Mucosa of gallbladder (tissue), 1 donor: ENCODE data around the gene LIMS2. TPM values are rescaled to one million over a fixed set of nuclear protein-coding genes. Genes with fewer than 3 reads are reported as not detected.

ENCODE experiments used
- DNase-seq: peaks from one replicate; pipeline ENCODE4 v3.0.0-alpha.2; 2020; ENCODE audit warnings: low spot score
- total RNA-seq: library from RNA; stranded (reverse); gene quantifications from one replicate; pipeline ENCODE4 v1.2.1, GENCODE V29; 2021
- donor health status: DM: no; HTN: no; CAD: no.

The LIMS2 gene
- total RNA-seq, 1 donor from 2014 or later: 104 TPM

DNA sequence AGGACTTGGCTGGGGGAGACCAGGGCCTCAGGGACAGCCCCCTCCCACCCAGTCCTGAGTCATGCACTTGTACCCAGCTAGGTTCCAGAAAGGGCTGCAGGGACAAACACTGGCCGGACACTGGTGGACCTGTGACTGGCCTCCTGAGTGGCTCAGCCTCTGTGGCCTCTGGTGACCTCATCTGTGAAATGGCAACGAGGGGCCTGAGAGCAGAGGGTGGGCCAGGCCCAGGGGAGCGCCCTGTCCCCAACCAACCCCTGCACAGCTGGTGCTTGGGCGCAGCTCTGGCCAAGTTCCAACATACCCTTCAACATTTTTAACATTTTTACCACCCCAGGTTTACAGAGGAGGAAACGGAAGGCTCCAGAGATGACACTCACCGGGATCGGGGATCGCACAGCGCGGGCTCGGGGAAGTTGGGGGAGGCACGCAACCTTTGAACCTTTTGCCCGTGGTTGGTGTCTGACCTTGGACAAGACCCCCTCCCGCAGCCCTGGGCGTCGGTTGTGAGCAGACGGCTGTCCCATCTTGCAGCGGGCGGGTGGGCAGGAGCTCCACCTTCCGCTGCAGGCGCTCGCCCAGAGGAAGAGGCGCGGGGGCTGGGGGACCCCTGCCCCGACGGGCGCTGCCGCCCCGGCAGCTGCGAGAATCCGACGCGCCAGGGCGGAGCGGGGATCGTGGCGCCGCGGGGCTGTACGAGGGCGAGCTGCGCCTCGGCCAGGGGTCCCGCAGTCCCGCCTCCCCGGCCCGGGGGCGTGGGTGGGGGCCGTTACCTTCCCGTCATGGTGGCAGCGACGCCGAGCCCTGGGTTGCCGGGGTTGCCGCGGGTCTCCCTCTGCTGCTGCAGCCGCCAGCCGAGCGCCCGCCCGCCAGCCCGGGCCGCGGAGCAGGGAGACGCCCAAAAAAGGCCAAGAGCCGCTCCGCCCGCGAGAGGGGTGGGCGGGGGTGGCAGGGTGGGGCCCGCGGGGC is 805 bp downstream of the LIMS2 start:
- peak; percentile 10 for DNase-seq

- peak; percentile 9 for DNase-seq
Measured at GRCh38 chr2:127673291-127674069, 1.9 kb downstream of the LIMS2 start.

DNA sequence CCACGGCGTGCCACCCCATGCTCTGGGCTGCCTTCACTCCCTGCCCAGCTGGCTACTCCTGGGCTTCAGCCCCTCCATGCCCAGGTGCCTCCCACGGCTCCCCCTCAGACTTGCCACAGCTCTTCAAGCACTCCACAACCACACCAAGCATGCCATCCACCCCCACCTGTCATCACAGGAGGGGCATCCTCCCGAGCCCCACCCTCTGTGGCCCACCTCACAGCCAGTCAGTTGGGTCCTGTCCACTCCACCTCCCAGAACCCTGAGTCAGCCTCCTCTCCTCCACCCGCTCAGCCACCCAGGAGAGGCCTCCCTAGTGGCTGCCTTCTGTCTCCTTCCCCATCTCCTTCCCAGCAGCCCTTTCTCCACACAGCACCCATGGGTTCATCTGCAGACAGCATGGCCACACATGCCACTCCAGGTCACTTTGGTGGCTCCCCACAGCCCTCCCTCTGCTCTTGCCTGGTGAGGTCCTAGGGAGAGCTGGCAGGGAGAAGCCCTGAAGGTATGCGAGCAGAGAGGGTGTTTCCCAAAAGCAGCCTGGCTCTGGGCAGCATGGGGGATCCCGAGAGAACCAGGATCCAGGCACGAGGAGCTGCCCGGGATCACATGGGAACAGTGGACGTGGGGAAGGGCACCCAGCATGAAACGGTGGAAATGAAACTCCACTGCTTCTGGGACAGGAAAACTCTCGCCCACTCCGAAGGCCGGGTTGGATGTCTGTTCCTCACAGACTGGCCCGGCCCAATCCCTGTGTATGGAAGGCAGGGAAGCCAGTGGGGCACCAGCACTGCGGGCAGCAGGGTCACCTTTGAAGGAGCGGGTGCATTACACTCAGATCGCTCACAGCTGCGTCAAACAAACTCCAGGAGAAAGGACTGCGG is 2.7 kb downstream of the LIMS2 start:
- DNase-seq: peak; percentile 9

- peak; percentile 8 for DNase-seq
Measured at GRCh38 chr2:127671557-127672302, 3.6 kb downstream of the LIMS2 start.

GRCh38 chr2:127670957-127671290 is 4.4 kb downstream of the LIMS2 start:
- DNase-seq: peak; percentile 6

DNA sequence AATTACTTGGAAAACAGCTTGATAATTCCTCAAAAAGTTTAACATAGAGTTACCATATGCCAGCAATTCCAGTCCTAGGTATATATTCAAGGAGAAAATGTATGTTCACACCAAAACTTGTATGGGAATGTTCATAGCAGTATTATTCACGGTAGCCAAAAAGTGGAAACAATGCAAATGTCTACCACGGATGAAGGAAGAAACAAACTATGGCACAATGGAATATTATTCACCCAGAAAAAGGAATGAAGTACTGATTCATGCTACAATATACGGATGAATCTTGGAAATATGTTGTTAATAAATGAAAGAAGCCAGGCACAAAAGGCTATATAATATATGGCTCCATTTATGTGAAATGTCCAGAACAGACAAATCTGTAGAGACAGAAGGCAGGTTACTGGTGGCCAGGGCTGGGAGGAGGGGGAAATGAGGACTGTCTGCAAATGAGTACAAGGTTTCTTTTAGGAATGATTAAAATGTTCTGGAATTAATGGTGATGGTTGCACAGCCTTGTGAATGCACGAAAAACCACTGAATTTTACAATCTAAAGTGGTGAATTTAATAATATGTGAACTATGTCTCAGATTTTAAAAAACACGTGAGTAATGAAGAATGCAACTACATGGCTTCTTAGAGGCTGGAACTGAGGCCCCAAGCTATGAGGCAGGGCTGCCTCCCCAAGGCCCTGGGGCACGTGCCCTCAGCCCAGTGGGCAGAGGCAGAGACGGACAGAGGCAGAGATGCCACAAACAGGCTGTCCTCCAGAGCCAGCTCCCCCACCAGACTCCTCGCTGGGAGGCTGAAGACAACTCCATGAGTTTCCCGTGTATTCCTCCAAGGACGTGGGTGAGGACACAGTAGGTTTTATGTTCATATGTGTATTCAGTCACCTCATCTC is 5.0 kb downstream of the LIMS2 start:
- DNase-seq: peak; percentile 7

- DNase-seq: no peak
Measured at GRCh38 chr2:127669056-127669455, 6.3 kb downstream of the LIMS2 start.

- no peak for DNase-seq
Measured at GRCh38 chr2:127665267-127665893, 9.9 kb downstream of the LIMS2 start.

DNA sequence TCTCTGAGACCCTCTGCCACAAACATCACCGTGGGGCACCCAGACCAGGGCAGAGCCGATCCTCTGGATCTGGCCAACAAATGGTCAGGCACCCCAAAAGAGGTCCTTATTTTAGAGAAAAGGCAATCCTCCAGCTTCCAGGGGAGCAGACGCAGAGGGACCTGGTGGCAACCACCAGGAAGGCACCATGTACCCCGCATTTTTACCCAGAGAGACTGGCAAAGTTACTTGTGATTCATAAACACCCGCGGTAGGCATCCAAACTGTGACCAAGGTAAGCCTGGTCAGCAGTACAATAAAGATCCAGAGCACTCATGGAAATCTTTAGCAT is 10.5 kb downstream of the LIMS2 start:
- no peak for DNase-seq

GRCh38 chr2:127664065-127664894 is 11.1 kb downstream of the LIMS2 start:
- DNase-seq: no peak

GRCh38 chr2:127663566-127664064 is 11.7 kb downstream of the LIMS2 start:
- DNase-seq: no peak

- DNase-seq: no peak
Measured at GRCh38 chr2:127662937-127663565, 12.3 kb downstream of the LIMS2 start.

GRCh38 chr2:127661949-127662510 is 13.3 kb downstream of the LIMS2 start:
- no peak for DNase-seq

DNA sequence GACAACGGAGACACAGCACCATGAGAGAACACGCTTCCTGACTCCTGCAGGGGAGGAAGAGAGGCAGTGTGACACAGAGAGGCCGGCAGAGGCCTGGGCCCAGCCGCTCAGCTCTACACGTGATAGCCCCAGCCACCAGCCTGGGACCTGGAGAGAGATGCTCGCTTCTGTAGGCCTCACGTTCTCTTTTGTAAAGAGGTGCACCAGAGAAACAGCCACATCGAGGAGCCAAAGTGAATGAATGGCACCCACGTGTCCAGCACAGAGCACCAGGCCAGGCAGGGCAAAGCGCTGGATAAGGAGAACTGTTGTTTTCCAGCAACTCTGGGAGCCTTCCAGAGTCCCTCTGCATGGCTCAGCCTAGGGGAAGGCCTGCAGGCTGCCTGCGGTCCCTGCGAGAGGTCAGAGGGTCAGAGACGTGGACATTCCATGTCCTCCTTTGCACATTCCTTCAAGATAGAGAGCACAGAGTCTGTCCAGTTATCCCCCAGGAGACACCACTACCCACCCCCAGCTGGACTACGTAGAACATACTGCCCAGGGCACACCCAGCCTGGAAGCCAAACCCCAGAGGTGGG is 14.2 kb downstream of the LIMS2 start:
- no peak for DNase-seq

DNA sequence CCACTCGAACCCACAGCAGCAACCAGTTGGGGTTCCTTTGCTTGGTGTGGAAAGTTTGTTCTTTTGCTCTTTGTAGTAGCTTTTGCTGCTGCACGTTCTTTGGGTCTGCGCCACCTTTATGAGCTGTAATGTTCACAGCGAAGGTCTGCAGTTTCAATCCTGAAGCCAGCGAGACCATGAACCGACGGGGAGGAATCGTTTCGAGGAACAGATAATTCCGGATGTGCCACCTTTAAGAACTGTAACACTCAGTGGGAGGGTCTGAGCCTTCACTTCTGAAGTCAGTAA is 15.1 kb downstream of the LIMS2 start:
- no peak for DNase-seq

DNA sequence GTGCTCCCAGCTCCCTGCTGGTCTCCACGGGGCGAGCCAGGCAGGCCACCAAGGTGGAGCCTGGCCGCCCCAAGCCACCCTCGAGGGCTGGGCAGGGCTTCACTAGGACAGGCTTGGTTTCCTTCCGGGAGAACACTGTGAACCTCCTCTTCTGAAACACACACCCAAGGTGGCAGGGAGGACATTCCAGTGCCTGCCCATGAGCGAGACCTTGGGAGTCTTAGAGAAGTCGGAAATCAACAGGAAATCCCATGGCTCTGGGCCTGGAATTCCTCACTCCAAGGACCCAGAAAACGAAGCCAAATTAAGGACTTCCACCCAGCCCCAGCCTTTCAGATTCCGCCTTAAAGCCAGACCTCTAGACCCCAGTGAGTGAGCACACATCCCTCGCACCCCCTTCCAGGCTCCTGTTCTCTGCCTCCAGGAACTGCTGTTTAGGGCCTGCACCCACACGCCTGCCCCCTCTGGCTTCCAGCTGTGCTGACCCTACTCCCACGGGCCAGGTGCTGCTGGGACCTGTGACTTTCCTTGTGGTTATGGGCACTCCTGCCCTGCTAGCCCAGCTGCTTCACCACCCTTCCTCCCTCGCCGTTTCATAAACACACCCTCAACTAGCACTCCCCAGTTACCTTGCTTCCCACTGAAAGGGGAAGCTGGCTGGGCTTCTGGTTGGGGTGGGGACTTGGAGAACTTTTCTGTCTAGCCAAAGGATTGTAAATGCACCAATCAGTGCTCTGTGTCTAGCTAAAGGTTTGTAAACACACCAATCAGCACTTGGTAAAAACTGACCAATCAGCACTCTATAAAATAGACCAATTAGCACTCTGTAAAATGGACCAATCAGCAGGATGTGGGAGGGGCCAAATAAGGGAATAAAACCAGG is 15.7 kb downstream of the LIMS2 start:
- no peak for DNase-seq
